HG02588 (cell line): ENCODE measurements around the gene TEX19.
"Not testable (repeated sequence)": the region's sequence is repeated elsewhere in the genome, so short reads cannot be mapped to it uniquely, and the experiment has no call there.

Experiments
- ATAC-seq: cut with Tn5 transposase; IDR thresholded peaks from one replicate; pipeline ENCODE4 v1.9.1; 2021; ENCODE audit warnings: mild to moderate bottlenecking, moderate library complexity; ENCODE audit not compliant: unreplicated experiment

TEX19 gene

GRCh38 chr17:82351713-82352488 is 7.1 kb upstream of the TEX19 start:
- ATAC-seq: no peak

- no peak for ATAC-seq
Observed at GRCh38 chr17:82353484-82353883, 5.6 kb upstream of the TEX19 start.

- ATAC-seq: no peak
Observed at GRCh38 chr17:82354804-82355308, 4.2 kb upstream of the TEX19 start.

- ATAC-seq: no peak
Observed at GRCh38 chr17:82355770-82356427, 3.1 kb upstream of the TEX19 start.

- no peak for ATAC-seq
Observed at GRCh38 chr17:82356845-82357355, 2.1 kb upstream of the TEX19 start.

GRCh38 chr17:82357394-82357793 is 1.7 kb upstream of the TEX19 start:
- no peak for ATAC-seq

GRCh38 chr17:82359451-82360074 is 516 bp downstream of the TEX19 start:
- not testable (repeated sequence) for ATAC-seq

GRCh38 chr17:82361885-82362633 is 3.0 kb downstream of the TEX19 start:
- ATAC-seq: no peak

GRCh38 chr17:82365606-82366295 is 6.7 kb downstream of the TEX19 start:
- no peak for ATAC-seq

GRCh38 chr17:82366749-82367148 is 7.7 kb downstream of the TEX19 start:
- ATAC-seq: no peak

GRCh38 chr17:82367724-82368524 is 8.9 kb downstream of the TEX19 start:
- no peak for ATAC-seq

GRCh38 chr17:82369211-82369610 is 10.2 kb downstream of the TEX19 start:
- ATAC-seq: no peak

- ATAC-seq: no peak
Observed at GRCh38 chr17:82370471-82371332, 11.7 kb downstream of the TEX19 start.

GRCh38 chr17:82371333-82372248 is 12.5 kb downstream of the TEX19 start, which contains the start of gene UTS2R:
Gene UTS2R (plus strand): TSS chr17:82371765. CDS start chr17:82374325, 2,560 bp downstream.
- no peak for ATAC-seq

GRCh38 chr17:82372249-82373071 is 13.4 kb downstream of the TEX19 start:
- ATAC-seq: no peak

GRCh38 chr17:82373072-82373452 is 14.0 kb downstream of the TEX19 start:
- ATAC-seq: not testable (repeated sequence)
